ENCODE results near the gene IFT20.
"Not testable (repeated sequence)": the region's sequence is repeated elsewhere in the genome, so short reads cannot be mapped to it uniquely, and the experiment has no call there.

Gene IFT20

GRCh38 chr17:28306954-28307401, 28.3 kb downstream of the IFT20 start:
- DNase-seq = no peak

- no peak for DNase-seq
These were observed 36.8 kb downstream of the IFT20 start for GRCh38 chr17:28298449-28298848.

- DNase-seq = no peak
These were observed 39.3 kb downstream of the IFT20 start for GRCh38 chr17:28295677-28296578.

GRCh38 chr17:28293994-28294393, 41.3 kb downstream of the IFT20 start:
- DNase-seq = no peak

- DNase-seq = not testable (repeated sequence)
These were observed 42.4 kb downstream of the IFT20 start for GRCh38 chr17:28292878-28293277.

GRCh38 chr17:28291780-28292330, 43.4 kb downstream of the IFT20 start:
- DNase-seq = no peak

- no peak for DNase-seq
These were observed 44.6 kb downstream of the IFT20 start for GRCh38 chr17:28290703-28291102.

GRCh38 chr17:28285965-28286364, 49.3 kb downstream of the IFT20 start:
- DNase-seq = no peak

- no peak for DNase-seq
These were observed 52.7 kb downstream of the IFT20 start for GRCh38 chr17:28282596-28282995.

GRCh38 chr17:28280826-28281225, 54.4 kb downstream of the IFT20 start:
- no peak for DNase-seq

- DNase-seq = no peak
These were observed 55.9 kb downstream of the IFT20 start for GRCh38 chr17:28279411-28279810.

Data from NCI-H2081 treated with DMSO at 0.1 percent for 48 hours (cell line).